IPS-15b (cell line): ENCODE data around the gene ZFAND4.
"Not testable (repeated sequence)": the region's sequence is repeated elsewhere in the genome, so short reads cannot be mapped to it uniquely, and the experiment has no call there.

Source experiments
- H3K27me3 ChIP-seq: one replicate; pipeline ENCODE4 v1.6.1; 2013; ENCODE audit warnings: low read length; ENCODE audit not compliant: control insufficient read depth, insufficient read depth
- H3K36me3 ChIP-seq: one replicate; pipeline ENCODE4 v1.6.1; 2013; ENCODE audit warnings: low read length; ENCODE audit not compliant: control insufficient read depth, insufficient read depth
- H3K4me1 ChIP-seq: one replicate; pipeline ENCODE4 v1.6.1; 2013; ENCODE audit warnings: mild to moderate bottlenecking, low read length; ENCODE audit not compliant: control insufficient read depth, insufficient read depth
- H3K4me3 ChIP-seq: one replicate; pipeline ENCODE4 v1.5.1; 2013; ENCODE audit warnings: low read depth, low read length
- H3K9ac ChIP-seq: one replicate; pipeline ENCODE4 v1.6.1; 2013; ENCODE audit warnings: low read depth, mild to moderate bottlenecking, low read length
- H3K9me3 ChIP-seq: one replicate; pipeline ENCODE4 v1.6.1; 2013; ENCODE audit warnings: mild to moderate bottlenecking, low read length; ENCODE audit not compliant: control insufficient read depth, insufficient read depth

ZFAND4 gene

DNA sequence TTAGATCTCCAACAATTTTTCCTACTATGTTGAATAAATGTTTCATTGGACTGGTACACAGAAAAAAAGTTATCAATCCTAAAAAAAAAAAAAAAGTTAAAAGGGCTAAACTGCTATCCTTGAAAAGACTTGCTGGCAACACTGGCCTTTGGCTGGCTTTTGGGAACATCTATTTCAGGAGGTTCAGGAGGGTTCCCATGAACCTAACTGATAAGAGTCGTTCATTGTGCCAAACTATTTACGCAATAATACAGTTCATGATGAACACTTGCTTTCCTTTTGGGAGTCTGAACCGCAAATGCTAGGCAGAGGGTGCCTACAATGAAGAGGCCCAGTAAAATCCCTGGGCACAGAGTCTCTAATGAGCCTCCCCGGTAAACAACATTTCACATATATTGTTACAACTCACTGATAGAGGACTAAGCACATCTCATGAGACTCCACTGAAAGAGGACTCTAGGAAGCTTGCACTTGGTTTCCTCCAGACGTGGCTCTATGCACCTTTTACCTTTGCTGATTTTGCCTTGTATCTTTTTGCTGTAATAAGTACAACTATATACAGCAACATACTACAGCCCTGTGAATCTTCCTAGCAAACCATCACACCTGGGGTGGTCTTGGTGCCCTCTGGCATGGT lies 45.0 kb downstream of the ZFAND4 start:
- no peaks in the 10 kb centered on the region for H3K9me3 ChIP-seq
- H3K4me3 ChIP-seq = no peak overlapping the region
- H3K9ac ChIP-seq = no peak overlapping the region
- no peaks in the 10 kb centered on the region for H3K4me1 ChIP-seq
- no peaks in the 10 kb centered on the region for H3K36me3 ChIP-seq
- H3K27me3 ChIP-seq = no peaks in the 10 kb centered on the region

DNA sequence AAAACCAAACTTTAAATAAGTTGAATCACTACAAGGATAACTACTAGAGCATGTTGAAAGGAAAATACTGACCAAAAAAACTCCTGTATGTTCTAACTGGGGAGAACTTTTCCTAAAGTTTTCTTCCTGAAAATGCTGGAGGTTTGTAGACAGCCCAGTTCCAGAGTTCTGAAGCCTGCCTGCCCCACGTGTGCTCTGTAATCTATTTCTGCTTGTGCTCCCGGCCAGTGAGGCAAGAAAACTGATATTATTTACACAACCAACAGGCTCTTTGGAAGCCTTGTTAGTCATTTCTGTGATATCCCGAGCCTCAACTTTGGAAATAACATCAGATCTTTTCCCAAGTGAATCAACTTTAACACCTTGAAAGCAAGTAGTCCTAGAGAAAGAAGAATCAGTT lies 46.7 kb downstream of the ZFAND4 start:
- H3K4me3 ChIP-seq = no peak overlapping the region
- no peaks in the 10 kb centered on the region for H3K4me1 ChIP-seq
- no peaks in the 10 kb centered on the region for H3K27me3 ChIP-seq
- no peak overlapping the region for H3K9ac ChIP-seq
- H3K36me3 ChIP-seq = no peaks in the 10 kb centered on the region
- no peaks in the 10 kb centered on the region for H3K9me3 ChIP-seq

DNA sequence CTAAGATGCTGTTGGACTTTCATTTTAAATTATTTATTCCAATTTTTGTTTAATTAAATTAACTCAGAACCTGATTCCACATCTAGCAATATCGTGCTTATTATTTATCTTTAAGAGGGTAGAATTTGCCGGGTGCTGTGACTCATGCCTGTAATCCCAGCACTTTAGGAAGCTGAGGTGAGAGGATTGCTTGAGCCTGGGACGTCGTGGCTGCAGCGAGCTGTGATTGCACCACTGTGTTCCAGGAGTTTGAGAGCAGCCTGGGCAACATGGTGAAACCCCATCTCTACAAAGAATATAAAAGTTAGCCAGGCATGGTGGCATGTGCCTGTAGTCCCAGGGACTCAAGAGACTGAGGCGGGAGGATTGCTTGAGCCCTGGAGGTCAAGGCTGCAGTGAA lies 47.8 kb downstream of the ZFAND4 start:
- no peak overlapping the region for H3K9ac ChIP-seq

DNA sequence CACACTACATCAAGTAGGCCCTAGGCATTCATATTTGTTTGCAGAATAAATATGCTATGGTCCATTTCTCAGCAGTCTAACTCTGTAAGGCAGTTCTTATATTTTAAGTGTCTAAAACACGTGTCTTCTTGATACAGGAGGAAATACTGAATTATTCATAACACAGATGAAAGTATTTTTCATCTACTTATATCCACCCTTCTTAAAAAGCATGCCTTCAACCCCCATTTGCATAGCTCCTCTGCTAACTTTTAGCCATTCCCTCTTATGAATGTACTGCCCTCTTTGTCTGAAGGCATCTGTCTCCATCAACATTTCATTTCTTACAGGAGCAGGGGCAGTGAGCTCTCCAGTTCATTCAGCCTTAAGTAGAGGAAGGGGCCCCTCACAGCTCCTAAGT lies 57.7 kb downstream of the ZFAND4 start:
- no peak overlapping the region for H3K4me3 ChIP-seq
- no peaks in the 10 kb centered on the region for H3K36me3 ChIP-seq
- H3K9me3 ChIP-seq = no peaks in the 10 kb centered on the region
- H3K9ac ChIP-seq = no peak overlapping the region
- no peaks in the 10 kb centered on the region for H3K27me3 ChIP-seq
- no peaks in the 10 kb centered on the region for H3K4me1 ChIP-seq

More for the DNA sequence above, 47.8 kb downstream of the ZFAND4 start:
- H3K4me3 ChIP-seq = no peak overlapping the region
- H3K36me3 ChIP-seq = no peaks in the 10 kb centered on the region
- no peaks in the 10 kb centered on the region for H3K9me3 ChIP-seq
- H3K4me1 ChIP-seq = no peaks in the 10 kb centered on the region
- H3K27me3 ChIP-seq = no peaks in the 10 kb centered on the region

DNA sequence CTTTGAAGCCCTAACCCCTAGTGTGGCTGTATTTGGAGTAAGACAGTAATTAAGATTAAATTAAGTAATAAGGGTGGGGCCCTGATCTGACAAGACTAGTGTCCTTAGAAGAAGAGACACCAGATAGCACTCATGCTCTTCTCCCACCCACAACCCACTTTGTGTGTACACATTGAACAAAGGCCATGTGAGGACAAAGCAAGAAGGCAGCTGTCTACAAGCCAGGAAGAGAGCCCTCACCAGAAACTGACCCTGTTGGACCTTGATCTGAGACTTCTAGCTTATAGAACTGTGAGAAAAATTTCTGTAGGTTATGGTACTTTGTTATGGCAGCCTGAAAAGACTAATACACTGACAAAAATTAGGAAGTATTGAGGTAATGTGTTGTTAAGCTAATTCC lies 59.8 kb downstream of the ZFAND4 start:
- no peaks in the 10 kb centered on the region for H3K36me3 ChIP-seq
- no peaks in the 10 kb centered on the region for H3K9me3 ChIP-seq
- H3K4me1 ChIP-seq = peaks cover under 1% of the 10 kb centered on the region
- H3K9ac ChIP-seq = no peak overlapping the region
- no peaks in the 10 kb centered on the region for H3K27me3 ChIP-seq
- H3K4me3 ChIP-seq = no peak overlapping the region

DNA sequence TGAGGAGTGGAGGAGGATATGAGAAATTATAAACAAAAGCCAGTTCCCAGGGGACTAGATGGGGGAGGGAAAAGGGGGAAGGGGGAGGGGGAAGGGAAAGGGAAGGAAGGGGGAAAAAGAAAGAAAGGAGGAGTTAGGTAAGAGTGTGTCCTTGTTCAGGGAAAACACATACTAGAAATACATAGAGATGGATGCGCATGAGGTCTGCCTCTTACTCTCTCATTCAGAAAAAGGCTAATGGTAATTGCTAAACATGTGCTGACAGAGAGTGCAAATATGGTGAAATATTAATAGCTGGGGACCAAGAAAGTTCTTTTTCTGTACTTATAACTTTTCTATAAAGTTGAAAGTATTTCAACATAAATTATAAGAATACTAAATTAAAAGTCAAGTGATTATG lies 64.5 kb downstream of the ZFAND4 start:
- Histone ChIP-seq H3K4me3 (no peak overlapping the region), H3K4me1 (peaks cover 2% of the 10 kb centered on the region), H3K36me3 (no peaks in the 10 kb centered on the region), H3K27me3 (no peaks in the 10 kb centered on the region), H3K9me3 (no peaks in the 10 kb centered on the region), H3K9ac (no peak overlapping the region)

DNA sequence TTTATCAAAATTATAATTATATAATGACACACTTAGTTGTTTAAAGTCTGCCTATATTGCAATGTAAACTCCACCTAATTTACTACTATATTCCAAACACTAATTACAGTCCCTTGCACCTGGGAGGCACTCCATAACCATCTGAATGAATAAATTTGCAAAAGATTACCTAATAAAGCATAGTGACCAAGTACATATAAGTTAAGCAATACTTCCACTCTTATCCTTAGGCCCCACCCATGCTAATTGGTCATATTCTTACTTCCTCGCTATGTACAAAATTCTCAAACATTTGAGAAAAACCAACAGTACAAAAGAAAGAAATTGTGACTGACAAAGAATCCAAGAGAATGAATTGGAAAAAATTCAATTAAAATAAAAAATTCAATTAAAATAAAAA lies 65.3 kb downstream of the ZFAND4 start:
- Histone ChIP-seq H3K9ac (no peak overlapping the region), H3K4me1 (peaks cover 2% of the 10 kb centered on the region), H3K4me3 (no peak overlapping the region), H3K9me3 (no peaks in the 10 kb centered on the region), H3K36me3 (no peaks in the 10 kb centered on the region), H3K27me3 (no peaks in the 10 kb centered on the region)

DNA sequence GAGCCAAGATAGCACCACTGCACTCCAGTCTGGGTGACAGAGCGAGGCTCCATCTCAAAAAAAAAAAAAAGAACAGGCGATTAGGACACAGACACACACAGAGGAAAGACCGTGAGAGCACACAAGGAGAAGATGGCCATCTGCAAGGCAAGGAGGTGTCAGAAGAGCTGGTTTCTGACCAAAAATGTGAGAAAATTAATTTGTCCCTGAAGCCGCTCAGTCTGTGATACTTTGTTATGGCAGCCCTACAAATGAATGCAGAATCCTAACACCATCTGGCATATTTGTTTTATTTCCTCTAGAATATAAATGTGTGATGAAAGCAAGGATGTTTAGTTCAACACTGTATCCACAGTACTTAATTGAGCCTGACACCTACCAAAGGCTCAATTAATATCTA lies 69.7 kb downstream of the ZFAND4 start:
- no peaks in the 10 kb centered on the region for H3K27me3 ChIP-seq
- H3K9ac ChIP-seq = no peak overlapping the region
- no peaks in the 10 kb centered on the region for H3K36me3 ChIP-seq
- no peaks in the 10 kb centered on the region for H3K9me3 ChIP-seq
- no peak overlapping the region for H3K4me3 ChIP-seq
- H3K4me1 ChIP-seq = peaks cover 2% of the 10 kb centered on the region

DNA sequence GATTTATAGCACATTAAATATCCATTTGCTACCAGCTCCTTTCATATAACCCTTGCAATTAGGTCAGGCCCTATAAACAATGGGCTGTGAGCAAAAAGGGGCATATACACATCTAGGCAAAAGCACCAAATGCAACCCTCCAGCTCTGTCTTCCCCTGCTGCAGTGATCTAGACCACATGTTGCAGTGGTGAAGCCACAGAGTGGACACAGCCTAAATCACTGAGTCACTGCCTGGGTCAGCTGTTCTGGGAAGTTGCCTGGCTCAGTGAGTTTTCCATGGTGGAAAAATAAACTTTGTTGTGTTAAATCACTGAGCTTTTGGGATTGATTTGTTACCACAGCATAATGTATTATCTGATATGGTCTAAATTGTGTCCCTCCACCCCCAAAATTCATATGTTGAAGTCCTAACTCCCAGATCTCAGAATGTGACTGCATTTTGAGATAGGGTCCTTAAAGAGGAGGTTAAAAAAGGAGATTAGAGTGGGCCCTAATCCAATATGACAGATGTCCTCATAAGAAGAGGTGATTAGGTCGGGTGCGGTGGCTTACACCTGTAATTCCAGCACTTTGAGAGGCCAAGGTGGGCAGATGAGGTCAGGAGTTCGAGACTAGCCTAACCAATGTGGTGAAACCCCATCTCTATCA lies 70.4 kb downstream of the ZFAND4 start:
- Histone ChIP-seq H3K4me3 (no peak overlapping the region), H3K4me1 (no peaks in the 10 kb centered on the region), H3K27me3 (no peaks in the 10 kb centered on the region), H3K9me3 (no peaks in the 10 kb centered on the region), H3K36me3 (no peaks in the 10 kb centered on the region), H3K9ac (no peak overlapping the region)

DNA sequence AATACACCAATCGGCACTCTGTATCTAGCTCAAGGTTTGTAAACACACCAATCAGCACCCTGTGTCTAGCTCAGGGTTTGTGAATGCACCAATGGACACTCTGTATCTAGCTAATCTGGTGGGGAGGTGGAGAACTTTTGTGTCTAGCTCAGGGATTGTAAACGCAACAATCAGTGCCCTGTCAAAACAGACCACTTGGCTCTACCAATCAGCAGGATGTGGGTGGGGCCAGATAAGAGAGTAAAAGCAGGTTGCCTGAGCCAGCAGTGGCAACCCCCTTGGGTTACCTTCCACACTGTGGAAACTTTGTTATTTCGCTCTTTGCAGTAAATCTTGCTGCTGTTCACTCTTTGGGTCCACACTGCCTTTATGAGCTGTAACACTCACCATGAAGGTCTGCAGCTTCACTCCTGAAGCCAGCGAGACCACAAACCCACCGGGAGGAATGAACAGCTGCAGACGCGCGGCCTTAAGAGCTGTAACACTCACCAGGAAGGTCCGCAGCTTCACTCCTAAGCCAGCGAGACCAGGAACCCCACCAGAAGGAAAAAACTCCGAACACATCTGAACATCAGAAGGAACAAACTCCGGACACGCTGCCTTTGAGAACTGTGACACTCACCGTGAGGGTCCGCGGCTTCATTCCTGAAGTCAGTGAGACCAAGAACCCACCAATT lies 71.2 kb downstream of the ZFAND4 start:
- not testable (repeated sequence) for H3K4me1 ChIP-seq, H3K27me3 ChIP-seq, H3K9me3 ChIP-seq, H3K9ac ChIP-seq, H3K4me3 ChIP-seq, H3K36me3 ChIP-seq

DNA sequence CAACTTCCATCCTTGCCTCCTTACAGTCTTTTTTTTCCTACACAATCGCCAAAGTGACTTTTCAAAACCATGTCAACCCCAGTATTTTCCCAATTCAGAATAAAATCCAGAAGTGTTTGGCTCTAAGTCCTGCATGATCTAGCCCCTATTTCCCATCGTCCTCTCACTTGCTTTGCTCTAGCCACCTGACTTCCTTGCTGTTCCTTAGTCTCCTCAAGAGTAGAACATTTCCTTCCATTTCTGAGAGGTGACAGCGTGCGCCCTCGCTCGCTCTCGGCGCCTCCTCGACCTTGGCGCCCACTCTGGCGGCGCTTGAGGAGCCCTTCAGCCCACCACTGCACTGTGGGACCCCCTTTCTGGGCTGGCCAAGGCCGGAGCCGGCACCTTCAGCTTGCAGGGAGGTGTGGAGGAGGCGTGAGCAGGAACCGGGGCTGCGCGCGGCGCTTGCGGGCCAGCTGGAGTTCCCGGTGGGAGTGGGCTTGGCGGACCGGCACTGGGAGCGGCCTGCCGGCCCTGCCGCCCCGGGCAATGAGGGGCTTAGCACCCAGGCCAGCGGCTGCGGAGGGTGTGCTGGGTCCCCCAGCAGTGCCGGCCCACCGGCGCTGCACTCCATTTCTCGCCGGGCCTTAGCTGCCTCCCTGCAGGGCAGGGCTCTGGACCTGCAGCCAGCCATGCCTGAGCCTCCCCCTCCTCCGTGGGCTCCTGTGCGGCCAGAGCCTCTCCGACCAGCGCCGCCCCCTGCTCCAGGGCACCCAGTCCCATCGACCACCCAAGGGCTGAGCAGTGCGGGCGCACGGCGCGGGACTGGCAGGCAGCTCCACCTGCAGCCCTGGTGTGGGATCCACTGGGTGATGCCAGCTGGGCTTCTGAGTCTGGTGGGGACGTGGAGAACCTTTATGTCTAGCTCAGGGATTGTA lies 72.0 kb downstream of the ZFAND4 start:
- H3K4me3 ChIP-seq = peak overlapping the region; percentile 13
- H3K36me3 ChIP-seq, H3K9ac ChIP-seq, H3K27me3 ChIP-seq, H3K4me1 ChIP-seq, H3K9me3 ChIP-seq: not testable (repeated sequence)
